Spinal cord (tissue), 10 donors: ENCODE data around the gene ATOH8. TPM values are rescaled to one million over a fixed set of nuclear protein-coding genes. Genes with fewer than 3 reads are reported as not detected.

Experiments
- DNase-seq, 6 donors: peaks; one replicate each; pipeline versions ENCODE4 v3.0.0 to v3.0.0-alpha.2; 2013 to 2015; ENCODE audit warnings: low spot score in 6 of 6, low read depth in 4 of 6
- H3K27ac ChIP-seq: one replicate; pipeline ENCODE4 v1.5.1; 2013; ENCODE audit warnings: low read depth, low read length, control low read depth
- H3K27me3 ChIP-seq: one replicate; pipeline ENCODE4 v1.6.1; 2013; ENCODE audit warnings: low read length; ENCODE audit not compliant: control insufficient read depth, insufficient read depth
- H3K36me3 ChIP-seq: one replicate; pipeline ENCODE4 v1.6.1; 2013; ENCODE audit warnings: low read length; ENCODE audit not compliant: control insufficient read depth, insufficient read depth
- H3K4me1 ChIP-seq: one replicate; pipeline ENCODE4 v1.6.1; 2013; ENCODE audit warnings: low read length; ENCODE audit not compliant: control insufficient read depth, insufficient read depth
- H3K4me3 ChIP-seq: one replicate; pipeline ENCODE4 v1.5.1; 2013; ENCODE audit warnings: low read depth, low read length, control low read depth
- H3K9me3 ChIP-seq: one replicate; pipeline ENCODE4 v1.6.1; 2013; ENCODE audit warnings: low read length; ENCODE audit not compliant: control insufficient read depth, insufficient read depth
- WGBS: methylation state at CpG from one replicate; pipeline ENCODE4 v1.1.5; 2013; ENCODE audit warnings: missing lambda C conversion rate; ENCODE audit not compliant: insufficient coverage; 5-methylcytosine and 5-hydroxymethylcytosine counted together
- polyA plus RNA-seq, 2 donors: library from polyadenylated mRNA; unstranded; fragments of 120-200 nt; gene quantifications; one replicate each; pipeline ENCODE4 v1.2.1, GENCODE V29; 2013; ENCODE audit not compliant: insufficient read length in 2 of 2
- total RNA-seq, 2 donors: library from RNA; depleted of rRNA in 1 of 2; stranded (reverse); fragments of 120-200 nt in 1 of 2; fragments of >200 nt in 1 of 2; gene quantifications; one replicate each; pipeline versions ENCODE4 v1.2.3 to v1.2.4, GENCODE V29; 2013 to 2014
- donor health status: healthy.

Gene ATOH8
- total and polyA plus RNA-seq, 4 donors: 5.8 to 25.8 (median 15.2) TPM

- H3K27me3 ChIP-seq: peaks cover 8% of the 10 kb centered on the region
- peak in 2 of 6 donors; percentile 66 to 75 for DNase-seq
- no peak overlapping the region for H3K27ac ChIP-seq
- no peak overlapping the region for H3K4me3 ChIP-seq
- no peaks in the 10 kb centered on the region for H3K36me3 ChIP-seq
- H3K9me3 ChIP-seq: no peaks in the 10 kb centered on the region
- peaks cover 70% of the 10 kb centered on the region for H3K4me1 ChIP-seq
- 53% methylated on average over 11 of the region's 15 CpGs for WGBS
Observed at GRCh38 chr2:85750587-85751575, 2.9 kb upstream of the ATOH8 start.

GRCh38 chr2:85751627-85752026 lies 2.2 kb upstream of the ATOH8 start:
- no peak overlapping the region for H3K4me3 ChIP-seq
- 77% methylated on average over 11 of the region's 11 CpGs for WGBS
- no peaks in the 10 kb centered on the region for H3K36me3 ChIP-seq
- peaks cover 10% of the 10 kb centered on the region for H3K27me3 ChIP-seq
- no peak overlapping the region for H3K27ac ChIP-seq
- no peak for DNase-seq
- no peaks in the 10 kb centered on the region for H3K9me3 ChIP-seq
- peaks cover 72% of the 10 kb centered on the region for H3K4me1 ChIP-seq

- Histone ChIP-seq H3K9me3 (no peaks in the 10 kb centered on the region), H3K4me1 (peaks cover 78% of the 10 kb centered on the region), H3K27ac (peak overlapping the region; percentile 47), H3K36me3 (no peaks in the 10 kb centered on the region), H3K27me3 (peaks cover 10% of the 10 kb centered on the region), H3K4me3 (peak overlapping the region; percentile 75)
- peak in 1 of 6 donors; percentile 46 for DNase-seq
- WGBS: 17% methylated on average over 22 of the region's 29 CpGs
Observed at GRCh38 chr2:85753035-85753524, 711 bp upstream of the ATOH8 start.

- H3K27ac ChIP-seq: peak overlapping the region; percentile 15
- H3K4me1 ChIP-seq: peaks cover 77% of the 10 kb centered on the region
- H3K27me3 ChIP-seq: peaks cover 10% of the 10 kb centered on the region
- H3K36me3 ChIP-seq: peaks cover 10% of the 10 kb centered on the region
- H3K4me3 ChIP-seq: peak overlapping the region; percentile 75
- peak in 2 of 6 donors; percentile 81 to 90 for DNase-seq
- WGBS: under 1% methylated on average over 93 of the region's 93 CpGs
- H3K9me3 ChIP-seq: no peaks in the 10 kb centered on the region
Observed at GRCh38 chr2:85754313-85755095, 713 bp downstream of the ATOH8 start.

- H3K27ac ChIP-seq: peak overlapping the region; percentile 15
- peaks cover 10% of the 10 kb centered on the region for H3K27me3 ChIP-seq
- peaks cover 10% of the 10 kb centered on the region for H3K36me3 ChIP-seq
- peaks cover 76% of the 10 kb centered on the region for H3K4me1 ChIP-seq
- no peaks in the 10 kb centered on the region for H3K9me3 ChIP-seq
- H3K4me3 ChIP-seq: peak overlapping the region; percentile 75
- WGBS: under 1% methylated on average over 26 of the region's 33 CpGs
- peak in 1 of 6 donors; percentile 51 for DNase-seq
Observed at GRCh38 chr2:85755122-85756027, 1.6 kb downstream of the ATOH8 start.

- WGBS: 73% methylated on average over 3 of the region's 6 CpGs
- H3K4me1 ChIP-seq: peaks cover 71% of the 10 kb centered on the region
- H3K27ac ChIP-seq: no peak overlapping the region
- peaks cover 10% of the 10 kb centered on the region for H3K27me3 ChIP-seq
- H3K4me3 ChIP-seq: peak overlapping the region; percentile 75
- H3K9me3 ChIP-seq: no peaks in the 10 kb centered on the region
- DNase-seq: no peak
- H3K36me3 ChIP-seq: peaks cover 10% of the 10 kb centered on the region
Observed at GRCh38 chr2:85756195-85756594, 2.4 kb downstream of the ATOH8 start.

GRCh38 chr2:85756822-85757435 lies 3.1 kb downstream of the ATOH8 start:
- Histone ChIP-seq H3K9me3 (no peaks in the 10 kb centered on the region), H3K4me3 (peak overlapping the region; percentile 75), H3K27ac (no peak overlapping the region), H3K27me3 (peaks cover 10% of the 10 kb centered on the region), H3K4me1 (peaks cover 72% of the 10 kb centered on the region), H3K36me3 (peaks cover 10% of the 10 kb centered on the region)
- DNase-seq: no peak
- WGBS: 75% methylated on average over 8 of the region's 9 CpGs

- Histone ChIP-seq H3K9me3 (no peaks in the 10 kb centered on the region), H3K27ac (no peak overlapping the region), H3K4me3 (no peak overlapping the region), H3K4me1 (peaks cover 65% of the 10 kb centered on the region), H3K27me3 (peaks cover 10% of the 10 kb centered on the region), H3K36me3 (peaks cover 10% of the 10 kb centered on the region)
- WGBS: no CpG with 5 or more reads among the region's 5 CpGs
- no peak for DNase-seq
Observed at GRCh38 chr2:85757860-85758259, 4.1 kb downstream of the ATOH8 start.
